OCI-LY7 (cell line): ENCODE data around the gene GLIS1. TPM values are rescaled to one million over a fixed set of nuclear protein-coding genes. Genes with fewer than 3 reads are reported as not detected.

Experiments
- BruUV-seq: library from RNA; stranded (reverse); fragments of 400-500 nt; replicated peaks from 2 replicates; lab custom pipeline; 2021; lab: Mats Ljungman, UMichigan
- CTCF ChIA-PET: fragments of 300-600 bp; sonication (Branson Sonifier 250); formaldehyde crosslinking; loops from one replicate; lab custom pipeline; 2022; ENCODE audit warnings: antibody characterized with exemption; ENCODE audit not compliant: unreplicated experiment; lab: Charles Lee
- POLR2A ChIA-PET: fragments of 300-600 bp; sonication (Branson Sonifier 250); formaldehyde crosslinking; loops from one replicate; lab custom pipeline; 2022; ENCODE audit warnings: antibody characterized with exemption; lab: Charles Lee
- DNase-seq: peaks from one replicate; pipeline ENCODE4 v3.0.0-alpha.2; 2015; ENCODE audit warnings: low spot score
- H2AFZ ChIP-seq: fragments of 200-600 bp; sonication (generic), shearing (Covaris generic); 2 replicates; pipeline ENCODE4 v1.6.1; 2014; ENCODE audit warnings: mild to moderate bottlenecking, antibody characterized with exemption, low read length, moderate library complexity
- H3K27ac ChIP-seq: fragments of 200-600 bp; sonication (generic); 2 replicates; pipeline ENCODE4 v1.5.1; 2014; ENCODE audit warnings: mixed run types, low read depth, mild to moderate bottlenecking, moderate library complexity, low read length, inconsistent platforms; ENCODE audit not compliant: poor library complexity, severe bottlenecking
- H3K36me3 ChIP-seq: fragments of 200-600 bp; sonication (generic); 2 replicates; pipeline ENCODE4 v1.6.1; 2014; ENCODE audit warnings: mild to moderate bottlenecking, antibody characterized with exemption, low read length, moderate library complexity, mixed read lengths; ENCODE audit not compliant: insufficient read depth
- H3K4me1 ChIP-seq: fragments of 200-600 bp; sonication (generic); 2 replicates; pipeline ENCODE4 v1.5.1; 2014; ENCODE audit warnings: mild to moderate bottlenecking, low read length; ENCODE audit not compliant: insufficient read depth, poor library complexity, severe bottlenecking
- H3K4me2 ChIP-seq: fragments of 200-600 bp; sonication (generic); 2 replicates; pipeline ENCODE4 v1.6.1; 2014; ENCODE audit warnings: mild to moderate bottlenecking, low read length
- H3K4me3 ChIP-seq: fragments of 200-600 bp; sonication (generic); 2 replicates; pipeline ENCODE4 v1.5.1; 2014; ENCODE audit warnings: mild to moderate bottlenecking, low read depth, low read length; ENCODE audit not compliant: poor library complexity, severe bottlenecking
- H3K79me2 ChIP-seq: fragments of 200-600 bp; sonication (generic); 2 replicates; pipeline ENCODE4 v1.6.1; 2016; ENCODE audit warnings: low read depth, mild to moderate bottlenecking, low read length, moderate library complexity, mixed read lengths; ENCODE audit not compliant: insufficient read depth
- H3K9me2 ChIP-seq: fragments of 200-600 bp; sonication (generic); 2 replicates; pipeline ENCODE4 v1.6.1; 2016; ENCODE audit warnings: mild to moderate bottlenecking, low read length, mixed read lengths; ENCODE audit not compliant: insufficient read depth
- H3K9me3 ChIP-seq: fragments of 200-600 bp; sonication (generic); 2 replicates; pipeline ENCODE4 v1.6.1; 2014; ENCODE audit warnings: mild to moderate bottlenecking, mixed run types, low read length, mixed read lengths
- H4K20me1 ChIP-seq: fragments of 200-600 bp; sonication (generic); 2 replicates; pipeline ENCODE4 v1.6.1; 2014; ENCODE audit warnings: mild to moderate bottlenecking, antibody characterized with exemption, low read length, moderate library complexity, mixed read lengths; ENCODE audit not compliant: insufficient read depth
- EZH2phosphoT487 ChIP-seq: fragments of 200-600 bp; sonication (generic); IDR thresholded peaks from 2 replicates; pipeline ENCODE4 v1.6.1; 2018; ENCODE audit warnings: low read depth, borderline replicate concordance, mild to moderate bottlenecking, mixed run types, antibody characterized with exemption, low read length, moderate library complexity, mixed read lengths
- intact Hi-C: fragments of 100-400 bp; cut with micrococcal nuclease; formaldehyde crosslinking; loops from one replicate; pipeline ENCODE4 v1.10.0; 2022; ENCODE audit not compliant: unreplicated experiment
- total RNA-seq, 2 experiments: library from RNA; depleted of rRNA in 1 of 2; stranded (reverse); fragments of >200 nt in 1 of 2; shearing (Covaris generic) in 1 of 2; gene quantifications; 2 replicates each; pipeline ENCODE4 v1.2.3, GENCODE V29; 2014 to 2022
- TF ChIP-seq, protein P1 (sequence below): fragments of 200-600 bp; sonication (generic); conservative IDR thresholded peaks from 2 replicates; pipeline ENCODE4 v1.5.1; 2014; ENCODE audit warnings: mild to moderate bottlenecking, antibody characterized with exemption, low read length, moderate library complexity, mixed read lengths

GLIS1 gene
- total RNA-seq, 2 experiments from 2014 or later = not detected

DNA sequence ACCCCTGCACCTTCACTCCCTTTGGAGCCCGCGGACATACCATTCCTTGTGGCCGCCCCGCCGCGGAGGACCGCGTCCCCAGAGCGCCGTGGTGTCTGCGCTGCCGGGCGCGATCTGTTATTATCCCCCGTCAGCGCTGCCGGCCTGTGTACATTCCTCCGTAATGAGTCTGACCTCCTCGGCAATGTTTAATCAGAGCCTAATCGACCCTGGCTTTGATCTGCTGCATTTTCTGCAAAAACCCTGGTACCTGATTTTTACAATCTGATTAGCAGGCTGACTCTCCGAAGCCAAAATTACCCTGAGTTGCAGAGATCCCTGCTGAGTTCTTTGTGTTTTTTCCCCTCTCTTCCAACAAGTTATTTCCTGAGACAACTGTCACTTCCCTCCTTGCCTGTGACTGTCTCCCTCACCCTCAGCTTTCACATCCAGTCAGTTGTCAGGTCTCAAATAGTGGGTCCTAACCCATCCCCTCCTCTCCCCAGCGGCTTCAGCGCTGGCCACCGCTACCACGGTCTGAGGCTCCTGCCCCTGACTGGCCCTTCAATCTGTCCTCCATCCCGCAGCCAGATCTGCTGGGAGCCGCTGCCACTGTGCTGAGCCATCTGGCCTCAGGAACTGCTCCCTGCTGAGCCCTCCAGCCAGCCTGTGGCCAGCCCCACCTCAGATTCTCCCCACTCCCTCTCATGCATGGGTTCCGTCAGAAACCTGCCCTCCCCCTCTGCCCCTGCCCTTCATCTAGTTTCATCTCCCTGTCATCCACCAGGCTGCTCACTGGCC is 53.5 kb downstream of the GLIS1 start:
- no peak overlapping the region for H2AFZ ChIP-seq
- H3K4me2 ChIP-seq = no peak overlapping the region
- intact Hi-C loops = no loop called here
- H3K27ac ChIP-seq = no peak overlapping the region
- no peak overlapping the region for H3K4me3 ChIP-seq
- CTCF ChIA-PET = no interaction called here
- H3K79me2 ChIP-seq = no peaks in the 10 kb centered on the region
- POLR2A ChIA-PET = no interaction called here
- H3K4me1 ChIP-seq = no peaks in the 10 kb centered on the region
- no peaks in the 10 kb centered on the region for H3K36me3 ChIP-seq
- no peaks in the 10 kb centered on the region for H3K9me2 ChIP-seq
- DNase-seq = no peak
- H3K9me3 ChIP-seq = no peaks in the 10 kb centered on the region
- no peaks in the 10 kb centered on the region for H4K20me1 ChIP-seq
- no TSS peak for BruUV-seq
- TF ChIP-seq EZH2phosphoT487 = no peak
- TF ChIP-seq, protein P1, sequence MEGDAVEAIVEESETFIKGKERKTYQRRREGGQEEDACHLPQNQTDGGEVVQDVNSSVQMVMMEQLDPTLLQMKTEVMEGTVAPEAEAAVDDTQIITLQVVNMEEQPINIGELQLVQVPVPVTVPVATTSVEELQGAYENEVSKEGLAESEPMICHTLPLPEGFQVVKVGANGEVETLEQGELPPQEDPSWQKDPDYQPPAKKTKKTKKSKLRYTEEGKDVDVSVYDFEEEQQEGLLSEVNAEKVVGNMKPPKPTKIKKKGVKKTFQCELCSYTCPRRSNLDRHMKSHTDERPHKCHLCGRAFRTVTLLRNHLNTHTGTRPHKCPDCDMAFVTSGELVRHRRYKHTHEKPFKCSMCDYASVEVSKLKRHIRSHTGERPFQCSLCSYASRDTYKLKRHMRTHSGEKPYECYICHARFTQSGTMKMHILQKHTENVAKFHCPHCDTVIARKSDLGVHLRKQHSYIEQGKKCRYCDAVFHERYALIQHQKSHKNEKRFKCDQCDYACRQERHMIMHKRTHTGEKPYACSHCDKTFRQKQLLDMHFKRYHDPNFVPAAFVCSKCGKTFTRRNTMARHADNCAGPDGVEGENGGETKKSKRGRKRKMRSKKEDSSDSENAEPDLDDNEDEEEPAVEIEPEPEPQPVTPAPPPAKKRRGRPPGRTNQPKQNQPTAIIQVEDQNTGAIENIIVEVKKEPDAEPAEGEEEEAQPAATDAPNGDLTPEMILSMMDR = no peak

DNA sequence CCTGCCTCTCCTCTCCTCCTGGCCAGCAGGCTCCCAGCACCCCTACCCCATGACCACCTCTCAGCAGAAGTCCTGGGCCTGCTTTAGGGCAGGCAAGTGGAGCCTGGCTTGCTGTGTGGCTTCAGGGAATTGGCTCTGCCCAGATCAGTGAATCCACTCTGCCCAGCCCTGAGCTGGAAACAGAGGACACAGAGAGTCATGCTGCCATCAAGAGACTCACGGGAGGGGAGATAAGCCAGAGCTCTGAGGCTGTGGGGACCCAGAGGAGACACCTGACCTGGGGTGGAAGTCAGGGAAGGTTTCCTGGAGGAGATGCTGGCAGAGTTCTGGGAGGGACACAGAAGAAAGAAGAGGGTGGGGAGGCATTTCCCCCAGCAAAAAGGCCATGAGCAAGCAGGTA is 54.2 kb downstream of the GLIS1 start:
- Histone ChIP-seq H3K79me2 (no peaks in the 10 kb centered on the region), H3K4me2 (no peak overlapping the region), H3K27ac (no peak overlapping the region), H3K4me3 (no peak overlapping the region), H2AFZ (no peak overlapping the region), H3K9me3 (no peaks in the 10 kb centered on the region), H4K20me1 (no peaks in the 10 kb centered on the region), H3K4me1 (no peaks in the 10 kb centered on the region), H3K36me3 (no peaks in the 10 kb centered on the region), H3K9me2 (no peaks in the 10 kb centered on the region)
- TF ChIP-seq, protein P1 = no peak
- TF ChIP-seq EZH2phosphoT487 = no peak
- ChIA-PET CTCF (no interaction called here), POLR2A (no interaction called here)
- no TSS peak for BruUV-seq
- intact Hi-C loops = no loop called here
- DNase-seq = no peak
